Heart right ventricle (tissue), 16 donors: ENCODE results near the gene DNAJC2. TPM values are rescaled to one million over a fixed set of nuclear protein-coding genes. Genes with fewer than 3 reads are reported as not detected.

ENCODE experiments used
- ATAC-seq, 8 donors: fragments of 200-7000 bp; cut with Tn5 transposase; one replicate each; pipeline ENCODE4 v1.9.1; 2020; ENCODE audit warnings: mild to moderate bottlenecking in 8 of 8, moderate library complexity in 8 of 8, moderate number of reproducible peaks in 1 of 8
- DNase-seq, 2 donors: peaks; one replicate each; pipeline ENCODE4 v3.0.0-alpha.2; 2020
- H3K27ac ChIP-seq, 10 donors: fragments of 200-600 bp; sonication (generic) in 2 of 10; one replicate each; pipeline versions ENCODE4 v1.5.0 to v1.8.0; 2020 to 2022; ENCODE audit warnings: mild to moderate bottlenecking in 3 of 10
- H3K27me3 ChIP-seq, 7 donors: fragments of 200-600 bp; one replicate each; pipeline ENCODE4 v1.8.0; 2021 to 2022; ENCODE audit warnings: mild to moderate bottlenecking in 2 of 7
- H3K36me3 ChIP-seq, 9 donors: fragments of 200-600 bp; sonication (generic) in 1 of 9; one replicate each; pipeline versions ENCODE4 v1.5.0 to v1.8.0; 2020 to 2022; ENCODE audit warnings: mild to moderate bottlenecking in 2 of 9
- H3K4me1 ChIP-seq, 9 donors: fragments of 200-600 bp; sonication (generic) in 1 of 9; one replicate each; pipeline versions ENCODE4 v1.5.0 to v1.8.0; 2020 to 2022; ENCODE audit warnings: mild to moderate bottlenecking in 4 of 9
- H3K4me3 ChIP-seq, 10 donors: fragments of 200-600 bp; sonication (generic) in 2 of 10; one replicate each; pipeline versions ENCODE4 v1.5.0 to v1.8.0; 2020 to 2022; ENCODE audit warnings: mild to moderate bottlenecking in 7 of 10, moderate library complexity in 2 of 10
- H3K9me3 ChIP-seq, 11 donors: fragments of 200-600 bp in 10 of 11; sonication (generic) in 2 of 11; one replicate each; pipeline versions ENCODE4 v1.5.0 to v1.8.0; 2013 to 2022; ENCODE audit warnings: mild to moderate bottlenecking in 2 of 11, control low read depth in 1 of 11, moderate library complexity in 1 of 11
- WGBS, 2 donors: extraction: QIAGEN DNeasy Blood & Tissue Kit; methylation state at CpG; one replicate each; pipeline ENCODE4 v1.1.7; 2013; ENCODE audit warnings: inconsistent platforms in 1 of 2; 5-methylcytosine and 5-hydroxymethylcytosine counted together
- intact Hi-C, 10 donors: fragments of 100-400 bp; cut with DNase I; formaldehyde crosslinking; loops; one replicate each; pipeline versions ENCODE4 v1.11.1 to v1.14.2; 2022
- polyA plus RNA-seq, 2 donors: library from polyadenylated mRNA; stranded (reverse); fragments of 200-250 nt; gene quantifications; one replicate each; pipeline ENCODE4 v1.2.3, GENCODE V29; 2013
- total RNA-seq, 10 donors: library from RNA; stranded (reverse); fragmentation: NEBNext Ultra II Directional in 3 of 10; extraction: Animal tissue kit (Norgen Biotek cat#: 25700) in 3 of 10; gene quantifications; one replicate each; pipeline versions ENCODE4 v1.2.1 to v1.2.4, GENCODE V29; 2021 to 2023
- TF ChIP-seq, protein P1 (sequence below), 9 donors: fragments of 200-600 bp; sonication (generic) in 2 of 9; IDR thresholded peaks; one replicate each; pipeline versions ENCODE4 v1.5.0 to v1.8.0; 2021 to 2022; ENCODE audit warnings: antibody characterized with exemption in 9 of 9, mild to moderate bottlenecking in 5 of 9, moderate library complexity in 1 of 9
- donor health status: Arrhythmogenic right ventricular cardiomyopathy.
- donor health status: ischemic (EF 13 %, LVEDD 7.1; RV severe dilation, severe dysfunction).
- donor health status: healthy with polysubstance abuse.
- donor health status: DM: no; HTN: yes; CAD: no.
- donor health status: DM: no; HTN: no; CAD: no.
- donor health status: ischemic (EF 25% LVEDD 6.9; RV normal size, moderate dysfunction).
- donor health status: ischemic (EF 25% LVEDD 5.7; RV mildly dilated, moderate dysfunction).
- donor health status: healthy.
- donor health status: DM: yes; HTN: yes; CAD: no.
- donor health status: Ischemic cardiomyopathy.
- donor health status: ischemic (EF 35%, LVEDD 5.7; RV mildly dilated, moderate dysfunction).
- donor health status: nonischemic (EF 11% LVEDD 7.7; RV severe dilation, severe dysfunction).
- donor health status: DM: yes; HTN: yes; CAD: no.
- donor health status: PGD.
- donor health status: ischemic (EF 29% LVEDD 5.4; RV normal size, mild dysfunction).
- donor health status: nonischemic (EF 23%, LVEDD 6.1; RV moderate dilation, normal function).

DNAJC2 gene
- total and polyA plus RNA-seq, 12 donors: 11.4 to 31.8 (median 14.0) TPM

DNA sequence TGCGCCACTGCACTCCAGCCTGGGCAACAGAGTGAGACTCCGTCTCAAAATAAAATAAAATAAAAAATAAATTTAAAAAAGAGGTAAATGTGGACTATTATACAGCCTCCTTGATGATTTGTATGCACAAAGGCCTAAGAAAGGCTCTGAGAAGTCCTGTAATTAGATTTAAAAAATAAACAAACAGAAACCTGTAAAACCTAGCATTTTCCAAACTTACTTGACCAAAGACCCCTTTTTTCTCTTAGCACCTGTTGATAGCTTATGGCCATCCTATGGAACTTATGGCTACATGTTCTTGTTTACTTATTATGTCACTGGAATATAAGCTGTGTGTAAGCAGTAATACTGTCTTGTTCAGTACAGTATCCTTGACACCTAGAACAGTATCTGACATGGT, 5.7 kb downstream of the DNAJC2 start:
- no peaks in the 10 kb centered on the region for H3K27me3 ChIP-seq
- DNase-seq: no peak
- H3K27ac ChIP-seq: no peak overlapping the region
- WGBS, 2 donors: 99 to 100% methylated on average over 2 of the region's 2 CpGs
- no peaks in the 10 kb centered on the region for H3K9me3 ChIP-seq
- peaks cover 0 to 30% (median 18%) of the 10 kb centered on the region in 9 donors for H3K4me1 ChIP-seq
- no peak overlapping the region for H3K4me3 ChIP-seq
- TF ChIP-seq, protein P1, sequence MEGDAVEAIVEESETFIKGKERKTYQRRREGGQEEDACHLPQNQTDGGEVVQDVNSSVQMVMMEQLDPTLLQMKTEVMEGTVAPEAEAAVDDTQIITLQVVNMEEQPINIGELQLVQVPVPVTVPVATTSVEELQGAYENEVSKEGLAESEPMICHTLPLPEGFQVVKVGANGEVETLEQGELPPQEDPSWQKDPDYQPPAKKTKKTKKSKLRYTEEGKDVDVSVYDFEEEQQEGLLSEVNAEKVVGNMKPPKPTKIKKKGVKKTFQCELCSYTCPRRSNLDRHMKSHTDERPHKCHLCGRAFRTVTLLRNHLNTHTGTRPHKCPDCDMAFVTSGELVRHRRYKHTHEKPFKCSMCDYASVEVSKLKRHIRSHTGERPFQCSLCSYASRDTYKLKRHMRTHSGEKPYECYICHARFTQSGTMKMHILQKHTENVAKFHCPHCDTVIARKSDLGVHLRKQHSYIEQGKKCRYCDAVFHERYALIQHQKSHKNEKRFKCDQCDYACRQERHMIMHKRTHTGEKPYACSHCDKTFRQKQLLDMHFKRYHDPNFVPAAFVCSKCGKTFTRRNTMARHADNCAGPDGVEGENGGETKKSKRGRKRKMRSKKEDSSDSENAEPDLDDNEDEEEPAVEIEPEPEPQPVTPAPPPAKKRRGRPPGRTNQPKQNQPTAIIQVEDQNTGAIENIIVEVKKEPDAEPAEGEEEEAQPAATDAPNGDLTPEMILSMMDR (IDR thresholded peaks at IDR 0.05): no peak
- H3K36me3 ChIP-seq: peaks cover 0 to 84% (median 32%) of the 10 kb centered on the region in 9 donors
- ATAC-seq: no peak
- intact Hi-C loops: no loop called here

DNA sequence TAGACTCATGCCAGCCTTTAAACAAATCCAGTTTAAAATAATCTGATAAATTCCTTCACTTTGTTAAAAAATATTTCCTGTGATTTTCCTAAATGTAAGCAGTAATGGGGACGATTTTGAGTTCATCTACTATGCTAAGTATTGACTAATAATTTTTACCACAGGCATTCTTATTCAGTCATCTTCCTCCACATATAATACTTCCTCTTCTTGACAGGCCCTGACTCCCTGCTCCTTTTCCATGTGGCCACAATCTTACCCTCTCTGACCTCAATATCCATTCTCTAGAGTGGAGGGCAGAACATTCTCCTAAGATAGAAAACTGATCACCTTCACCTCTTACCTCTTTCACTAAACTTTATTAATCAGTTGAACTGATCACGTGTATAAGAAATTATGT, 7.8 kb downstream of the DNAJC2 start:
- H3K4me1 ChIP-seq: peaks cover 0 to 13% (median 8%) of the 10 kb centered on the region in 9 donors
- ATAC-seq (no peak), DNase-seq (no peak)
- TF ChIP-seq, protein P1 (IDR thresholded peaks at IDR 0.05): no peak
- intact Hi-C loops: no loop called here
- 93 to 96% methylated on average over 2 of the region's 2 CpGs for WGBS, 2 donors
- no peak overlapping the region for H3K4me3 ChIP-seq
- H3K36me3 ChIP-seq: peaks cover 0 to 100% (median 32%) of the 10 kb centered on the region in 9 donors
- no peaks in the 10 kb centered on the region for H3K27me3 ChIP-seq
- H3K9me3 ChIP-seq: no peaks in the 10 kb centered on the region
- no peak overlapping the region for H3K27ac ChIP-seq

DNA sequence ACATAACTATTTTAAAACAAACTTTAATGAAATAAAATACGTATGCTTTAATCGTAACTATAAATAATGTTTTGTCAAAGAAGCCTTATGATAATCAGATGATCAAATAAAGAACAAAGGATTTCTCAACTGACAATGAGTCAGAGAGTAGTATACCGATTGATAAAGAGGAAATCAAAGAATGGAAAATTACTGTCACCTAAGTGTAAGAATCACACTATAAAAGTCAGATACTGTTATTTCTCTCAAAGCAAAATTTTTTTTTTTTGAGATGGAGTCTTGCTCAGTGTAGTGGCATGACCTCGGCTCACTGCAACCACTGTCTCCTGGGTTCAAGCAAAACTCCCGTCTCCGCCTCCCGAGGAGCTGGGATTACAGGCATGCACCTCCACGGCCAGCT, 18.8 kb downstream of the DNAJC2 start:
- no peak for DNase-seq
- TF ChIP-seq, protein P1 (IDR thresholded peaks at IDR 0.05): no peak
- intact Hi-C loops: no loop called here
- no peak overlapping the region for H3K4me3 ChIP-seq
- H3K9me3 ChIP-seq: no peaks in the 10 kb centered on the region
- no peaks in the 10 kb centered on the region for H3K4me1 ChIP-seq
- WGBS, 2 donors: 92 to 94% methylated on average over 8 of the region's 8 CpGs
- H3K36me3 ChIP-seq: peaks cover 0 to 98% (median 40%) of the 10 kb centered on the region in 9 donors
- H3K27ac ChIP-seq: no peak overlapping the region
- H3K27me3 ChIP-seq: no peaks in the 10 kb centered on the region
- ATAC-seq: no peak

DNA sequence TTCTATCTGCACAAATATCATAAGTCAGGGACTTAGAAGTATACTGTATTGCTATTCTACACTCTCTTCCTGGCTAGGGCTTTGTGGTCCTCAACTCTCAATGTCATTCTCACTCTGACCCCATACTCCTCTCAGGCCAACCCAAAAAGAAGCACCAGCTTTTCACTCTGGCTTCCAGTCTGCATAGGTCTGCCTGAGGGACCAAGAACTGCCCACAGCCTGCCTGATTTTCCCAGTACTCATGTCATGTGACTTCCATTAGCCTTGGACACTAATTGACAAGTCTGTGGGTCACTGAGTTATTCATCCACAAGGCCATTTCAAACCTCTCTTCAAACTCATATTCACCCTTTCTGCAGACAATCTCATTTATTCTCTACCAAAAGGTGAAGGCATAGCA, 27.6 kb downstream of the DNAJC2 start:
- Histone ChIP-seq H3K9me3 (no peaks in the 10 kb centered on the region), H3K27me3 (no peaks in the 10 kb centered on the region), H3K27ac (peak overlapping the region in 2 of 10 donors; percentile 11 to 25), H3K36me3 (peaks cover 0 to 100% (median 88%) of the 10 kb centered on the region in 9 donors), H3K4me3 (no peak overlapping the region), H3K4me1 (peaks cover 0 to 8% (median 0%) of the 10 kb centered on the region in 9 donors)
- ATAC-seq: peak in 1 of 8 donors; percentile 65
- no peak for DNase-seq
- intact Hi-C loops: loop anchor here in 2 of 10 donors (5.0 kb wide), 2 partner anchors 40 to 45 kb away; no protein-coding TSS in a partner anchor
- TF ChIP-seq, protein P1 (IDR thresholded peaks at IDR 0.05): no peak
